ACHN (cell line): Measurements from ENCODE around the gene SNX18.
"Not testable (repeated sequence)": the region's sequence is repeated elsewhere in the genome, so short reads cannot be mapped to it uniquely, and the experiment has no call there.

Source experiments
- DNase-seq: peaks from one replicate; pipeline ENCODE4 v3.0.0-alpha.2; 2015
- in situ Hi-C: cut with HindIII; loops from 2 replicates; pipeline ENCODE4 v1.10.0; 2017; ENCODE audit warnings: low sequenced_read_pairs, low pct_ligation_motif_present, low pct_unique_long_range_greater_than_20kb

SNX18 gene, protein sequence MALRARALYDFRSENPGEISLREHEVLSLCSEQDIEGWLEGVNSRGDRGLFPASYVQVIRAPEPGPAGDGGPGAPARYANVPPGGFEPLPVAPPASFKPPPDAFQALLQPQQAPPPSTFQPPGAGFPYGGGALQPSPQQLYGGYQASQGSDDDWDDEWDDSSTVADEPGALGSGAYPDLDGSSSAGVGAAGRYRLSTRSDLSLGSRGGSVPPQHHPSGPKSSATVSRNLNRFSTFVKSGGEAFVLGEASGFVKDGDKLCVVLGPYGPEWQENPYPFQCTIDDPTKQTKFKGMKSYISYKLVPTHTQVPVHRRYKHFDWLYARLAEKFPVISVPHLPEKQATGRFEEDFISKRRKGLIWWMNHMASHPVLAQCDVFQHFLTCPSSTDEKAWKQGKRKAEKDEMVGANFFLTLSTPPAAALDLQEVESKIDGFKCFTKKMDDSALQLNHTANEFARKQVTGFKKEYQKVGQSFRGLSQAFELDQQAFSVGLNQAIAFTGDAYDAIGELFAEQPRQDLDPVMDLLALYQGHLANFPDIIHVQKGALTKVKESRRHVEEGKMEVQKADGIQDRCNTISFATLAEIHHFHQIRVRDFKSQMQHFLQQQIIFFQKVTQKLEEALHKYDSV

DNA sequence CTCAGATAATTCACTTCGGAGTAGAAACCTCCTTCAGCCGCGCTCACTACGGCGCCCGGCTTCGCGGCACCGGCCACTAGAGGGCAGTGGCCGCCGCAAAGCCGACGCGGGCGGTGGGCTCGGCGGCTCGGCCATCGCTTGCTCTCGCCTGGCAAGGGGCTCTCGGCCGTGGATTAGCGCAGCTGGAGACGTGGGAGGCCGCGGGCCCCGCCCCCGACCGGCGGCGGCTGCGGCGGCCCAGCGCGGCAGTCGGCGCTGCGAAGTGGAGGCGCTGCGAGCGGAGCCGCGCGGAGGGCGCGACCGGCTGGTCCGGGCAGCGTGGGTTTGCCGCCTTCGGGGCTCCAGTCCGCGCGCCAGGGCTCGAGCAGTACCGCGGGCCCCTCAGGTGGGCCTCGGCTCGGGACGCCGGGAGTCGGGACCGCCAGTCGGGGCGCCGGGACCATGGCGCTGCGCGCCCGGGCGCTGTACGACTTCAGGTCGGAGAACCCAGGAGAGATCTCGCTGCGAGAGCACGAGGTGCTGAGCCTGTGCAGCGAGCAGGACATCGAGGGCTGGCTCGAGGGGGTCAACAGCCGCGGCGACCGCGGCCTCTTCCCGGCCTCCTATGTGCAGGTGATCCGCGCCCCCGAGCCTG is at the start of gene SNX18:
SNX18 (plus strand) TSS at position 248 of the 634 bp plus-strand sequence; CDS start at position 442, 194 bp downstream.
- DNase-seq, result peak; percentile 88
- in situ Hi-C loops, result no loop called here

DNA sequence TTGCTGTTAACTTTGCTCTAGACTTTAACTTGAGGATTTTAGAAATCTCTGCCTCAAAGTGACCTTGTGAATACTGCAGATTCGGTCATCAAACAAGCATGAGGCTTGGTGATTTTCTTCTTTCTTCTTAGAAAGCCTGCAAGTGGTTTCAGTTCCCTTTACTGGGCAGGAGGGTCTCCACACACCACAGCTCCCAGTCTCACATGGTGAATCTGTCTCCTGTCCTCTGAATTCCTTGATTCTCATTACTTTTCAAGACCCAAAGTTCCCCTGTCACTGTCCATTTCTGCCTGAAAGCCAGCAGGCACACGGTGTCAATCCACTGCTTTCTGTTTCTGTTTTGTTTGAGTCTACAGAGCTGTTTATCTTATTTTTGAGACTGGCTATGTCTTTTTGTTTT is 47.9 kb upstream of the SNX18 start:
- DNase-seq, result no peak
- in situ Hi-C loops, result no loop called here

DNA sequence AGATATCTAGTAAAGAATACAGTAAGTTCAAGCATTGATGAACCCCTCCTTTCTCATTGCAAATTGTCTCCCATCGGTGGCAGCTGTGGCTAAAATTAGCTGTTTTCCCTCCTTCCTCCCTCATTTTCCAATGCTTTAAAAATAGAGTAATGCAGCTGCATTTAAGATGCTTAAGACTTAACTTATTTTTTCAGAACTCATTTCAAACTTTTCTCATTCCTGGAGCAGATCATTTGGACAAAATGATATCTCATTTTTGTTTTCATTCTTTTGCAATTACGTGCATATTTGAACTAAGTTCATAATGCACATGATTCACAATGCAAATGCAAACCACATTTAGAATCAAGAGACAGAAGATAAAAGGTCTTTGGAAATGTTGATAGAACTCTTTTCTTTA is 47.4 kb upstream of the SNX18 start:
- no peak for DNase-seq
- in situ Hi-C loops, result no loop called here

DNA sequence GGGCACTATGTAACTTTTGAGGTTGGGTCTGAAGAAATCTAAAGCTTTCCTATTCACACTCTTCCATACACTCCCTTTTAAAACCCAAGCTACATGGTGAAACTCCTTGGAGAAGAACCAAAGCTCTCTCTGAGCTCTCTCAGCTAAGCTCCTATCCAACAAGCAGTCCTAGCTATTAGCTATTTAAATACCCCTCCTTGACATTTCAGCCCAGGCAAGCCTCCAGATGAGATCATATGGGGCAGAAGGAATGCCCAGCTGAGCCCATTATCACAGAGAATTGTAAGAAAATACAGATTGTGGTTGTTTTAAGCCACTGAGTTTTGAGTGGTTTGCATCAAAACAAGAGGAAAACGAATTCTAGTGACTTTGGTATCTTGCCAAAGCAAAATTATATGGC is 46.9 kb upstream of the SNX18 start:
- no peak for DNase-seq
- in situ Hi-C loops, result no loop called here

DNA sequence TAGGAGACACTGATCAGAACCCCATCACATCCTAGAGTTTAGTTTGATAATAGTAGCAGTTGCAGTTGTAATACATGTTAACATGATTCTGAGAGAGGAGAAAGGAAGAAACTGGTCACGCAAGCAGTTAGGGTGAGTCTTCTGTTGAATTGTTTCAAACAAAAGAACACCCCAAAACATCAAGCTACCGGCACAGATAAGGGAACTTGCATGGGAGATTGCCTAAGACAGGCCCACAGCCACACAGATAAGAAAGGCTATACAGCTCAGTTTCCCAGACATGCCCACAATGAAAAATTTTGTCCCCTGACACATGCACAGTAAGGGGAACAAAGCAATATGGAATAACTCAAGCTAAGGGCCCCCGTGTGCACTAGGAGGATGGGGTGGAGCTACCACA is 46.2 kb upstream of the SNX18 start:
- in situ Hi-C loops, result no loop called here
- no peak for DNase-seq

DNA sequence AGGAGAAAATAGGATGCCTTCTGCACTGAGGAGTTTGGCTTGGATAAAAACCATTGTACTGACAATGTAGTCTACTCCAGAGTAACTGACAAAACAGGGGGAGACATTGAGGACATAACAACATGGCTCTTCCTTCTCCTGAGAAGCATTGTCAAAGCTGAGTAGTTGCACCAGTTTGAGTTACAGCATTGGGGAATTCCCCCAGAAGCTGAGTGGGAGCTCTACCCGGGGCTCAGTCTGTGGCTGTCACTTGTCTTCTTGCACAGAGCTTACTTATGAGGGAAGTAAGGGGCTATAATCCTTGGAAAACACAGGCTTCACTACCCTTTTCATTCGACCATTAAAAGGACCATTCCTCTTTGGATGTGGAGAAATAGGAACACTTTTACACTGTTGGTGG is 40.9 kb upstream of the SNX18 start:
- DNase-seq, result no peak
- in situ Hi-C loops, result no loop called here

DNA sequence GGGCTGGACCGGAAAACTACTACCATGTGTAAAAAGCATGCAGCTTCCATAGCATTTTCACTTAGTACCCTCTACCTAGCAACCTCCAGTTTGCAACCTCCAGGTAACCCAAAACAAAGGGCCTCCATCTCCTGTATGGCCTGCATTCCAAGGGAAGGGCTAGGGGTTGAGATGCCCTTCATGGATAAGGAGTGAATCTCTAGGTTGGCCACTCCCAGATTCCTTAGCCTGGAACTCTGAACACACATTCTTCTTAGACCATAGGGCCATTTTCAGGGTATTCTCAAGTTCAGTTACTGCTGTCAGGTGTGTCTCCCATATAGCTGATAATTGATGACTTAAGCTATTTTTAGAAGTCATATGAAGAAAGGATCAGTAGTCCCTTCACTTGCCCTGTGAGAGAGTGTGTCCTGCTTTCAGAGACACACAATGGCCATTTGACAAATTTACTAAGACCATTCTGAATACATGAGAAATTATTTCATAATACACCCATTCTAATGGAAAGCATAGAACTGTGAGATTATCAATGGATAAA is 39.5 kb upstream of the SNX18 start:
- DNase-seq, result no peak
- in situ Hi-C loops, result no loop called here

DNA sequence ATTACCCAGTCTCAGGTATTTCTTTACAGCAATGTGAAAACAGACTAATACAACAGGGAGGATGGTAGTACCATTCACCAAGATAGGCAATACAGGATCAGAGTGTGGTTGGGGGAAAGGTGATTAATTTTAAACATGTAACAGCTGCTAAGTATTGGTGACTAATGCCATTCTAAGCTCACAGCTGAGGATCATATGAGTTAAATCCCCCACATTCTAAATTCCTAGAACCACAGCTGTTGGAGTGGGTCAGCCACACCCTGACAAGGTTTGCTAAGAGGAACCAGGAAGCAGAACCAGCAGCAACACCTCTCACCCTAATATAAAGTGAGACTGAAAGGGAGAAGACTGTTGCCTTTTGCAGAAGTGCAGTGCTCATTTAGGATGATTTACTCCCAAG is 37.3 kb upstream of the SNX18 start:
- DNase-seq, result no peak
- in situ Hi-C loops, result no loop called here

DNA sequence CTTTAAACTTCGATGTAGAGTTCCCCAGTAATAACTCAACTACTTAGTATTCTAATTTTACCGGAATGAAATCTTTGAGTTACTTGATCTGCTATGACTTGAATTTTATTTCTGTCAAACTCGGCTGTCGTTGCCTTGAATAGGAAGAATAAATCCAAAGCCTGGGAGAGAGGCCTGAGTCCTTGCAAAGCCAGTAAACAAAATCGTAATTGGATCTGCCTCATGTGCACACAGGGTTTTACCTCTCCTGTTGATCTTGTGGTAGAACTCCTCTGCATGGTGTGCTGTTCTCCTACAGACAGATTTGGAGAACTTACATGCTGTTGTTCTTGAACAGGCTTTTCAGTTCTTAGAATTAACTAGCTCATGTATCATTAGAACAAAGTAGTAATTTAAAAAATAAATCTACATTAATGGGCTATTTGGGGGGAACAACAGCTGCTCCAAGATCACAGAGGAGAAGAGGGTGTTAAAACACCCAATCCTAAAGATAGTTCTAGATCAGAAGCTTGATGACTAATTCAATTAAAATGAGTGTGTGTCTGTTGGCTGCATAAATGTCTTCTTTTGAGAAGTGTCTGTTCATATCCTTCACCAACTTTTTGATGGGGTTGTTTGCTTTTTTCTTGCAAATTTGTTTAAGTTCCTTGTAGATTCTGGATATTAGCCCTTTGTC is 33.2 kb upstream of the SNX18 start:
- in situ Hi-C loops, result no loop called here
- no peak for DNase-seq

DNA sequence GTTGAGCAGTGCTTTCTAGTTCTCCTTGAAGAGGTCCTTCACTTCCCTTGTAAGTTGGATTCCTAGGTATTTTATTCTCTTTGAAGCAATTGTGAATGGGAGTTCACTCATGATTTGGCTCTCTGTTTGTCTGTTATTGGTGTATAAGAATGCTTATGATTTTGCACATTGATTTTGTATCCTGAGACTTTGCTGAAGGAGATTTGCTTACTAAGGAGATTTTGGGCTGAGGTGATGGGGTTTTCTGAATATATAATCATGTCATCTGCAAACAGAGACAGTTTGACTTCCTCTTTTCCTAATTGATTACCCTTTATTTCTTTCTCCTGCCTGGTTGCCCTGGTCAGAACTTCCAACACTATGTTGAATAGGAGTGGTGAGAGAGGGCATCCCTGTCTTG is 31.9 kb upstream of the SNX18 start:
- in situ Hi-C loops, DNase-seq: not testable (repeated sequence)

DNA sequence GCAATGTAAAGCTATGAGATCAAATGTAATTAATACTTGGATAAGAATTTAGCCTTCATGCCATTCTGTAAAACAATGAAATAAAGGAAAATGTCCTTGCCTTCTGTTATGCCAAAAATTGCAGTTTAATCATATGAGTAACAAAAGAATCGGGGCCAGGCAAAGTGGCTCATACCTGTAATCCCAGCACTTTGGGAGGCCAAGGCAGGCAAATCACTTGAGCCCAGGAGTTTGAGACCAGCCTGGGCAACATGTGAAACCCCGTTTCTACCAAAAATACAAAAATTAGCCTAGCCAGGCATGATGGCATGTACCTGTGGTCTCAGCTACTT is 27.9 kb upstream of the SNX18 start:
- DNase-seq, in situ Hi-C loops: not testable (repeated sequence)

DNA sequence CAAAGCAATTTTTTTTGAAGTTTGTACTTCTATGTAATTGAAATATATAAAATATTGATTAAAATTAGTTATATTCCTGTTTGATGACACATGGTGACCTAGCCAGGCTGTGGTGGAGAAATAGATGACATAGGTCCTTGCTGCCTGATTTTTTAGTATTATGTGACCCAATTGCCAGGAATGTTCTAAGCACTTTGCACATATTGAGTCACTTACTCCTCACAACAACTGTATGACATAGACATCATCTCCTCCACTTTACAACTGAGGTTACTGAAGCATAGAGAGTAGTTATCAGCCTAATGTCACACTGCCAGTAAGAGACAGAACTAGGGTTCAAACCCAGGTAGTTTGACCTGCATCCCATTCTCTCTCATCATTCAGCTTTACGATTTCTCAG is 26.2 kb upstream of the SNX18 start:
- no peak for DNase-seq
- in situ Hi-C loops, result no loop called here

DNA sequence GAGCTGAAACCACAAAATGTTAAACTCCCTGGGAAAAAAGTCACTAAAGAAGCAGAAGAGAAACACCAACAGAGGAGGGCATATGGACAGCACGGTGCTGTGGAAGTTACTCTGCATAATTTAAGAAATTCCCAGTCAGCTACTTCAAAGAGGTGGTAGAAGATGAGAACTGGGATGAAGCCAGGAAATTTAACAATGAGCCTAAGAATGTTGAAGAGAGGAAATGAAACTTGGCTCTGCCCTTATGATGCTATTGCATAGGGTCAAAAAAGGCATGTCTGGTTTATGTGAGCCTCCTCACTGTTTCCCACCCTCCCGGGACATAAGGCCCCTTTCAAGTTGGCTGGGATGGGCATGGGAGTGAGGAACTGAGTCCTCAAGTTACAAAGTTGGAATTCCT is 25.4 kb upstream of the SNX18 start:
- in situ Hi-C loops, result no loop called here
- no peak for DNase-seq

DNA sequence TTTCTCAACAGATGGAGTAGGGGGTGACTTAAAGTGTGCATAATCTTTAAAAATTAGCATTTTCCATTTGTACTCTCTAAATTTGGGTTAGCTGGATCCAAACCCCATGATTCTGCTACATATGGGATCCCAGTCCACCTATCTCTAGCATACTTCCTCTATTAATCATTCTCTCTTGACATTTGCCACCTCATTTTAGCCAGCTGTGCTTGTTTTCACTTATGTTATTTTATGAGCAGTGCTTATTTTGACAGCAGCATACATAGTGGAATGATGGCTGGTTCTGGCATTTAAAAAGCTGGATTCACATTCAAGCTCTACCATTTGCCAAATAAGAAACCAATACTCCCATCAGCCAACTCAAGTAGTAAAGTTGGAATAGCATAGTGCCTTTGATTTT is 22.5 kb upstream of the SNX18 start:
- no peak for DNase-seq
- in situ Hi-C loops, result no loop called here

DNA sequence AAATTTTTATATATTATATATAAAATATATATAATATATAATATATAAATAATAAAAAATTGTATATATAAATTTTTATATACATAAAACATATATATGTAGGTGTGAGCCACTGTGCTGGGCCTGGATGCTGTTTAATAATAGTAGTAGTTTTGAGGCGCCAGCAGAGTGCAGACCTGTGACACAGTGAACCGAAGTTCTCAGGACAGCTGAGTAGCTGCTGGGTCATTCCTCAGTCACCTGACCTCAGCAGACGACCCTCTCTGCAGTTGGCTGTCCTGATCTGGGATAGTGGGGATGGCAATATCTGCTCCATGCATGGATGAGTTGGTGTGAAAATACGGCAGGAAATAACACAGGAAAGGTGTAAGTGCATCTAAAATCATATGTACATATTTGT is 3.3 kb upstream of the SNX18 start:
- in situ Hi-C loops, result no loop called here
- peak; percentile 21 for DNase-seq

DNA sequence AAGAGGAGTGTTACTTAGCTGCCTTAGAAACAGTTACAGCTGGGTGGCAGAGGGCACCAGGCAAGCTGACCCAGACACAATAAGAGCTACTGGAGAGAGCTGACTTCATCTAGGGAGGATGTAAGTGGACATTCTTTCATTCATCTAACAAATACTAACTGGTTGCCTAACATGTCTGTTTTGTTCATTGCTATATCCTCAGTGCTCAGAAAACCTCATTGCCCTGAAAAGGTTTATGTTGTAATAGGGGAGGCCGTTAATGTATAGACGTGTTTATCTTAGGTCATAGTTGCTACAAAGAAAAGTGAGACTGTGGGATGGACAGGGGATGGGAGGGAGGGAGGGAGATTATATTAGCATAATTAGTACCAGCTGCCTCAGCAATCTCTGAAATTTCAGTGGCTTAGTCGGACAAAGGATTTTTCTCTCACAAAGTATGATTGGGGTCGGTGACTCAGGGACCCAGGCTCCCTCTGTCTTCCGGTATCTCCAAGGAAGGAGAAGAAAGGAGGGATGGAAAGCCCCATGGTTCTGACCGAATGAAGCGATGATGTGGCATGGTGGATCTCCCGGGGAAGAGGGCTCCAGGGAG is 2.6 kb upstream of the SNX18 start:
- peak; percentile 13 for DNase-seq
- in situ Hi-C loops, result no loop called here

DNA sequence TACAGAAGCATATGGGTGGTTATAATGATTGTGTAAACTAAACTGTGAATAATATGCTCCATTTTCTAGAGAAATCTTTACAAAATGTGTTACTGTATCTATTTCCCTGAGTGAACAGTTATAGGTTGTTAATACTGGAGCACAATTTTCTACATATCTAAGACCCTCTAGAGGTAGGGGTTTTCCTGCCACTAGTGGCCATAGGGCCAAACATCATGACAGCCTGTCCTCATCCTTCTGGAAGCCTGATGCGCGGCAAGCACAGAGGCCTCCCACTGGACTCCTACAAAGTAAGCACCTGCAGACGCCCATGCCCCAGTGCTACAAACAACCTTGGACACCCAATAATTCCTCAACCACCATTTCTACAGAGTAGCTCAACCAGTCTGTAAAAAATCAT is 1.9 kb upstream of the SNX18 start:
- in situ Hi-C loops, result no loop called here
- no peak for DNase-seq

DNA sequence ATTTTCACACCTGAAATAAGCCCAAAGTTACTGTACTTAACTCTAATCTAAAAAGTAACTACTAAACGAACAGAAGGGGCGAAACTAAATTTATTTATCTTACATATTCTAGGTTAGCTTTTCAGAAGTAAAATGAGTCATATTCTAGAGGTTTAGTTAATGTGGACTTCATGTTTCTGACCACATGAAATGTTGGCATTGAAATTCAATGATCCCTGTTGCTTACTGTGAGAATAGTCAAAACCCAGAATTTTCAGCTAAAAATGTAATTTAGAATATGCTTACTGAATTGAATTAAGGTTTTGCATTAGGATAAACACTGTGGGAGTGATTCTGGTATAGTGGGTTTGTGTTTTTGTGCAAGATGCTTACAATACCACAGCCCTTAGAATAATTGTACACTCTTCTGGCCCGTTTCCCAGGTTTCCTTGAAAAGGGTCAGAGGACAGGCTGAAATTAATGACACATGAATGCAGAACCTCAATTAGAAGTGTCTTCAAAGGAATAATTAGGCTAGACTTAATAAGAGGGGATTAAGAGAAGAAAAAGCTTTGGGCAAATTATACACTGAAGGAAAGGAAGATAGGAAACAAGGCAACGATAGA is 1.4 kb upstream of the SNX18 start:
- in situ Hi-C loops, result no loop called here
- DNase-seq, result no peak

DNA sequence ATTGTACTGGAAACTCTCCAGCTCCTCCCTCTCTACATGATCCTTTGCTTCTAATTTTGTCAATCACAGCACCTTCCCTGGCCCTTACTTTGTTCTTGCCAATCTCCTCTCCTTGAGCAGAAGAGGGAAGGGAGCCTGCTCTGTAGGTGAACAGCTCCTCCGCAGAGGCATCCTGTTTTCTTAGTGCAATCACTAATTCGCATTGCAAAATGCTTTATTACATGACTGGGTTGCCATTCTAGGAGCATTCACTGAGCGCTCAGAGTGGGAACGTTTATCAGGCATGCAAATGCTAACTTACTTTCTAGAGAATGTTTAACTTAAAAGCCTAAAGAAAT is 416 bp upstream of the SNX18 start:
- in situ Hi-C loops, result no loop called here
- DNase-seq, result no peak
